Occipital lobe (tissue), 2 donors: ENCODE measurements around the gene VPS16. TPM values are rescaled to one million over a fixed set of nuclear protein-coding genes. Genes with fewer than 3 reads are reported as not detected.

ENCODE experiments used
- DNase-seq: peaks from one replicate; lab custom pipeline; 2025; lab: John Stamatoyannopoulos, UW
- total RNA-seq: library from RNA; depleted of rRNA; stranded (reverse); fragments of >200 nt; gene quantifications from one replicate; pipeline ENCODE4 v1.2.3, GENCODE V29; 2014

Gene VPS16
- total RNA-seq, 1 donor from 2014 or later, result 51.3 TPM

- no peak for DNase-seq
These were observed 6.0 kb upstream of the VPS16 start for GRCh38 chr20:2834401-2835110.

GRCh38 chr20:2835331-2835796 is 5.2 kb upstream of the VPS16 start:
- DNase-seq, result no peak

- DNase-seq, result no peak
These were observed 4.5 kb upstream of the VPS16 start for GRCh38 chr20:2836035-2836434.

GRCh38 chr20:2837221-2837960 is 3.2 kb upstream of the VPS16 start:
- DNase-seq, result no peak

- no peak for DNase-seq
These were observed 2.3 kb upstream of the VPS16 start for GRCh38 chr20:2838170-2838797.

- no peak for DNase-seq
These were observed 1.5 kb upstream of the VPS16 start for GRCh38 chr20:2838847-2839671.

- DNase-seq, result no peak
These were observed 810 bp upstream of the VPS16 start for GRCh38 chr20:2839732-2840137.

- peak; percentile 60 for DNase-seq
These were observed 504 bp downstream of the VPS16 start for GRCh38 chr20:2840967-2841531.

- DNase-seq, result no peak
These were observed 5.1 kb downstream of the VPS16 start for GRCh38 chr20:2845607-2846006.

GRCh38 chr20:2846698-2847097 is 6.2 kb downstream of the VPS16 start:
- DNase-seq, result no peak

GRCh38 chr20:2847802-2848201 is 7.3 kb downstream of the VPS16 start:
- no peak for DNase-seq

- DNase-seq, result no peak
These were observed 9.0 kb downstream of the VPS16 start for GRCh38 chr20:2849529-2849928.

GRCh38 chr20:2851086-2851485 is 10.5 kb downstream of the VPS16 start:
- no peak for DNase-seq

- DNase-seq, result no peak
These were observed 18.0 kb downstream of the VPS16 start for GRCh38 chr20:2858591-2858990.

- DNase-seq, result no peak
These were observed 19.0 kb downstream of the VPS16 start for GRCh38 chr20:2859330-2860121.

- DNase-seq, result no peak
These were observed 24.1 kb downstream of the VPS16 start for GRCh38 chr20:2864626-2865025.

- no peak for DNase-seq
These were observed 24.6 kb downstream of the VPS16 start for GRCh38 chr20:2865101-2865500.

- no peak for DNase-seq
These were observed 25.1 kb downstream of the VPS16 start for GRCh38 chr20:2865630-2866029.

- DNase-seq, result no peak
These were observed 25.7 kb downstream of the VPS16 start for GRCh38 chr20:2866236-2866635.

- no peak for DNase-seq
These were observed 26.7 kb downstream of the VPS16 start for GRCh38 chr20:2867081-2867864.
